ENCODE data around the gene ZNF205.

DNA sequence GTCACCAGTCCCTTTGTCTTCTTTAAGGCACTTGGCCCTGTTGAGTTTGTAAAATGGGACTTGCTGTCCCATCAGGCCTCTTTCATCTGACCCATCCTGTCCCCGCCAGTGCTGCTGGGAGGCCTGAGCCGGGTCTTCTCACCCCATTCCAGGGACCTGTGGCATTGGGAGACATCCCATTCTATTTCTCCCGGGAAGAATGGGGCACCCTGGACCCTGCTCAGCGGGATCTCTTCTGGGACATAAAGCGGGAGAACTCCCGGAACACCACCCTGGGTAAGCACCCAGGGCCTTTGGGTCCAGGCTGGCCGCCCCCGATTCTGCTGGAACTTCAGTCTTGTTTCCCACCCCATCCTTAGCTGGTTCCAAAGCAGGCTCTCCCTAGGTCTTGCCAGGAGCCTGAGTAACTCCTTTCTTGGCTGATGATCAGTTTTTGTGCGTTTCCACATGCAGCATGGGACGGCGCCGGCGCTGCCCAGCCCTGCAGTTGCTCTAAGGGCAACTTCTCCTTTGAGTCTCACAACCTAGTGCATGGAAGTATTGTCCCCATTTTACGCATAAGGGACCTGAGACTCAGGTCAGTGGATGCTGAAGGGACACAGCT, 26.5 kb downstream of the ZNF205 start:
- TF ChIP-seq EZH2 (IDR thresholded peaks at IDR 0.05; ENCODE audit: low read length, unreplicated experiment) (no peak), EZH2phosphoT487 (IDR thresholded peaks at IDR 0.05; ENCODE audit: borderline replicate concordance, low read length) (no peak)
